ENCODE measurements around the gene EIPR1. TPM values are rescaled to one million over a fixed set of nuclear protein-coding genes. Genes with fewer than 3 reads are reported as not detected.

EIPR1 gene
- total RNA-seq, 1 donor from 2014 or later, result 52.9 TPM

DNA sequence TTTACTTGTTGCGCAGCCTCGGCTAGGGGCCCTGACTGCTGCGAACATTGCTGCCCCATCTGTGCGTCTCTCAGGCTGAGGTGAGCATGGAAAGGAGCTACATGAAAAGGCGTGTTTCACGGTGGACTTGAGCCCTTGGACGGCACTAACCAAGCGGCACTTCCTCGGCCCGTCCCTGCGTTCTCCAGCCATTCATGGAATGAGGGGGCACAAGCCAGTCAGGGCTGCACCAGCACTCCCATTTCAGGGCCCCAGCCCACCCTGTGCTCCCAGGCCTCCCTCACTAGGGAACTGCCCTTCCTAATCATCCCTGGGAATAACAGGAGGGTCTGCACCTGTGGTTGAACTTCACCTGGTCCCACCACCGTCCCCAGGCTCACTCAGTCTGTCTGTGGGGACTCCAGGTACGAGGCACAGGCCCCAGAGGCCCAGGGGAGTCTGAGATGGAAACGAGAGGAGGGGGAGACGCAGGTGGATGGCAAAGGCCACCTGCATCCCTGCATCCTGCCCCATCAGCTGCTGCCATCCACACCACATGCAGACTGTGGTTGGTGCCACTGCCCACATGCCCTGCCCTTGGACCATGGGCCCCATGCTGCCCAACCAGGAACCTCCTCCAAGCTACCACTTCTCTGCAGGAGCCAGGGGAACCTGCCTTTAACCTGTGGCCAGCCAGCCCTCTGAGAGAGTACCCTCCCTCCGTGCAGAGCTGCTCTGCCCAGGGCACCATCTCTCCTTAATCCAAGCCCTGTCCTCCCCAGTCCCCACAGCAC lies 99.7 kb downstream of the EIPR1 start:
- DNase-seq (ENCODE audit: low read depth), result no peak

DNA sequence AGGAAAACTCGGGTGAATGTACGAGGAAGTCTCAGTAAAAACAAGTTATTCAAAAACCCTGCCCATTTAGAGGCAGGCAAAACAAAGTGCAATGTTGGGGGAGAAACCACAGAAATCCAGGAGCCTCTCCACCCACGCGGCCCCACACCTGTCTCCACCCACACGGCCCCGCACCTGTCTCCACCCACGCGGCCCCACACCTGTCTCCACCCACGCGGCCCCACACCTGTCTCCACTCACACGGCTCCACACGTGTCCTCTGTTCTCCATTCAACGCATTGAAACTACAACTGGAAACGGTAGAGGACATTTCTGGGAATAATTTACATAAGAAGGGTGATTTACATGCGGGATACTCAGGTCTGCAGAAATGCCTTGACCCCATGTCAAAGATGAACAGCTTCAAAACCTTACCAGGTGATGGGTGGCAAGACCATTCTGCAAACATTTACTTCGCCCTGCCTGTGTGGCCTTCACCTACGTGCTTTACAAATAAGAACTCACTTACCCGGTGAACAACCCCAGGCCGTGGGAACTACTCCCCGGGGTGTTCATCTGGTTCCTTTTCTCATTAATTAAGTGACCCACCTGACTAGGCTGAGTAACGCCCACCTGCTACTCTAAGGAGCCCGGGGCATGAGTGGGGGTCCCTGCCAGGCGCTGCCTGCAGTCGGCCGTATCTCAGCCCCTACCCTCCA lies 100.4 kb downstream of the EIPR1 start:
- no peak for DNase-seq (ENCODE audit: low read depth)

DNA sequence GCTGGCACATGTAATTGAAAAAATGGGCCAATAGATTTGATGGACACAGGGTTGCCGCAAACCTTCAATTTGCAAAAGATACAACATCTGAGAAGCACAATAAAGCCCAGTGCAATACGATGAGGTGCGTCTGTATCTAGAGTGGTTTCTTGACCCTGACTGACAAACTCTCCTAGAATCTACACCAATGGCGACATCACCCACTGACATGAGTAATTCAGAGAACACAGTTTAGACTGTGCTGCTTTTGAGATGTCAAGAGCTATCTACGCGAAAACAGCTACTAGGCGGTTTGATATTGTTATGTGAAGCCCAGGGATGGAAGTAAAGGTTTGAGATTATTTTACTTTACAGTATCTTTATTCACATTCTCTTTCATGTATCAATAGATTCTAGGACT lies 104.9 kb downstream of the EIPR1 start:
- no peak for DNase-seq (ENCODE audit: low read depth)

DNA sequence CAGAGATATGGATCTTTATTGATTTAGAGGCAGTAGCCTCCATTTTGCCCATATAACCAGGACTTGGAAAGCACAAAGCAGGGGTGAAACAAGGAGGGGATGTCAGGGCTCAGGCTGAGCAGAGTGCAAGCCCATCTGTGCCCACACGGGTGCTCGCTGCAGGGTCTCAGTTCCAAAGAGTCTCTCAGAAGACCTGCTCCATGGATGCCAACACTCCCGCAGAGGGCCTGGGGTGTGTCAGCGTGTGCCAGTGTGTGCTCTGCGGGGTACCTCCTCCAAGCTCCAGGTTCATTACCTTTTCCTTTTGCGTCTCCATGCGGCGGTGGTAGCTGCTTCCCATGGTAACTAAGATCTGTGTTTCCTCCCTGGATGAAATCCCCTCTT lies 107.5 kb downstream of the EIPR1 start:
- DNase-seq (ENCODE audit: low read depth), result no peak

DNA sequence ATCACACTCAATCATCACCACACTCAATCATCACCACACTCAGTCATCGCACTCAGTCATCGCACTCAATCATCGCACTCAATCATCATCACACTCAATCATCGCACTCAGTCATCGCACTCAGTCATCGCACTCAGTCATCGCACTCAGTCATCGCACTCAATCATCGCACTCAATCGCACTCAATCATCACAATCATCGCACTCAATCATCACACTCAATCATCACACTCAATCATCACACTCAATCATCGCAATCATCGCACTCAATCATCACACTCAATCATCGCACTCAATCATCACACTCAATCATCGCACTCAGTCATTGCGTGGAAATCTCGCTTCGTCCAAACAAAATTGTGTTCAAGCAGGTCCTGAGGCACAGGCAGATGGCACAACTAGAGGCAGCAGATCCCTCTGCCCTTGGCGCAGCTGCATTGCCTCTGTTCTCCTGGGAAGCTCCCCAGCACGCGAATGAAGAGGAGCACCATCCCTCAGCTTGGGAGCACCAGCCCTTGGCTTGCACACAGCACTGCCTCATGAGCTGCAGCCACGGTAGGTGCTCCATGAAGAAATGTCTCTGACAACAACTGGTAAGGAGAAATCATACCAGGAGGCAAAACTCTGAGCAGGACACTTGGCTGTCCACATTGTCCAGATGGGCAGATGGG lies 108.1 kb downstream of the EIPR1 start:
- DNase-seq (ENCODE audit: low read depth), result no peak

DNA sequence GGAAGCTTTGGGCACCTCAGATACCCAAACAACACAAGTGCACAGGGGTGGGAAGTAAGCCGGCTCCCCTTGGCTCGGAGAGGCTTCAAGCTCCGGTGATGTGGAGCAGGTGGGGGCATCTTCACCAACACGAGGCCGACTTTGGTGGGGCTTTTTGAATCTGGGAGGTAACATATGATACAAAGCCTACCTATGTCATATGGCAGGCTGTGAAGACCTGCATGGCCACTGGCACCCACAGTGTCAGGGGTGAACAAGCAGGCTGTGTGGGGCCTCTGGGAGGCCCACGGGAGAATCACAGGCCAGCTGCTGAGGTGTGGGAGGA lies 109.0 kb downstream of the EIPR1 start:
- DNase-seq (ENCODE audit: low read depth), result no peak

DNA sequence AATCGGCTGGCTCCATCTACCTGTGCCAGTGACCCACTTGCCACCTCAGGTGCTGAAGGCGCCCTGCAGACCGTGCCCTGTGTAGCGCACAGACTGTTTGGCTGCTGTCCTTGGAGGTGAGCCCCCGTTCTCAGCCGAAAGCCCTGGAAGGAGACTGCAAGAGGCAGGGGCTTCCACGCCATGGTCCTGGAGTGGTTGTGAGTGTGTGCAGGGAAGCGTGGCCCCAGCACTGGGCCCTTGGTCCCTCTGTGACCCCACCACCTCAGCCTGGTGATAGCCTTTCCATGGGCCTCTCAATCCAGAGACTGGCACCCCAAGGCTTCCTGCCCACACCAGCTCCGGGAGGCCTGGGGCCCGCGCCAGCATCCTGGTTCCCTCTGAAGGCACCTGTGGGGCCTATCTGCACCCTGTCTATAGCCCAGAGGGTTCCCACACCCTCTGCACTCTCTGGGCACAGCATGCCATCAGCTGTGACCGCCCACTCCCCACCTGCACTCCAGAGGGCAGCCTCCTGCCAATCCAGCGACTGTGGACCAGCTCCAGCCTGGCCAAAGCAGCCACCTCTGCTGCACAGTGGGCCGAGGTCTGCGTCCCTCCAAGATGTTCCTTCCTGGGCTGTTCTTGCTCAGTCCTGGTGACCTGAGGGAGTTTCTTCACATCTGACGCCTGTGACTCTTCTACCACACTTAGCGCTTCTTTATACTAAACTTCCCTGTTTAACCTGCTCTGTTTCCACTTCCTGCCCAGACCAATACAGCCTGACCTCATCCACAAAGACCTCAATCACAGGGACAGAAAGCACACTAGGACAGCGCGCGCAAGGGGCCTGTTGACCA lies 109.5 kb downstream of the EIPR1 start:
- no peak for DNase-seq (ENCODE audit: low read depth)

DNA sequence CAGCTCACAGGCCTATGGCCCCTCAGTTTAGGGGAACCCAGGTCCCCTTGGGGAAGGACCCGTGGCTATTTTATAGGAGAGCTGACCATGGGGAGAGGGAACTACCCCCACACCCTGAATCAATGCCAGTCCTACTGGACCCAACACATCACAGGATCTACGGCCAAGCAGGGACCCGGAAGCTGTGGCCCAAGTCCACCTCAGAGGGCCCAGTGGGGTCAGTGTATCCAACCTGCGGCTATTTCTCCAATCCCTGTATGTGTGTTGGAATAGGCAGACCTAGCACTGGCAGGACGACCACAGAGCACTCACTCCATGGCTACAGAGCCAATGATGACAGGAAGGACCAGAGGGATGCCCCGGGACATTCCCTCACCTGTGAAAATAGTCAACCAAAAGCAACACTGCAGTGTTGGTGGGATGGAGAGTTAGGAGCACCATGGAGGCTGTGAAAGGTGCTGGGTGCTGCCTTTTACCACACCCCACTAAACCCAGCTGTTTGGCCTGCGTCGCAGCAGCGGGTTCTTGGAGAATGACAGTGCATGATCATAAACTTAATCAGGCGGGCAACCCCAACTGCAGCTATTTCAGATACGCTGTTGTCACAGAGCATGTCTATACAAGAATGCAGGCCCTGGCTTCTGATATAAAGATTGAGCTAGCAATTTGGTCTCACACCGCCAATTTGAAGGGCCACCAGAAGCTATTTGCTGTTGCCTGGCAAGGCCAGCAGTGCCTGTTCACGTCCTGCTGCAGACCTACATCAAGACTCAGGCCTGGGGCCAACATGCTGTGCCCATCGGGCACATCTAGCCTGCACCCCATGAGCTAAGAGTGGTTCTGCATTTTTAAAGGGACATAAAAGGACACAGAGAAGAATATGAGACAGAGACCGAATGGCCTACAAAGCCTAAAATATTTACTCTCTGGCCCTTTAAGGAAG lies 110.4 kb downstream of the EIPR1 start:
- no peak for DNase-seq (ENCODE audit: low read depth)

DNA sequence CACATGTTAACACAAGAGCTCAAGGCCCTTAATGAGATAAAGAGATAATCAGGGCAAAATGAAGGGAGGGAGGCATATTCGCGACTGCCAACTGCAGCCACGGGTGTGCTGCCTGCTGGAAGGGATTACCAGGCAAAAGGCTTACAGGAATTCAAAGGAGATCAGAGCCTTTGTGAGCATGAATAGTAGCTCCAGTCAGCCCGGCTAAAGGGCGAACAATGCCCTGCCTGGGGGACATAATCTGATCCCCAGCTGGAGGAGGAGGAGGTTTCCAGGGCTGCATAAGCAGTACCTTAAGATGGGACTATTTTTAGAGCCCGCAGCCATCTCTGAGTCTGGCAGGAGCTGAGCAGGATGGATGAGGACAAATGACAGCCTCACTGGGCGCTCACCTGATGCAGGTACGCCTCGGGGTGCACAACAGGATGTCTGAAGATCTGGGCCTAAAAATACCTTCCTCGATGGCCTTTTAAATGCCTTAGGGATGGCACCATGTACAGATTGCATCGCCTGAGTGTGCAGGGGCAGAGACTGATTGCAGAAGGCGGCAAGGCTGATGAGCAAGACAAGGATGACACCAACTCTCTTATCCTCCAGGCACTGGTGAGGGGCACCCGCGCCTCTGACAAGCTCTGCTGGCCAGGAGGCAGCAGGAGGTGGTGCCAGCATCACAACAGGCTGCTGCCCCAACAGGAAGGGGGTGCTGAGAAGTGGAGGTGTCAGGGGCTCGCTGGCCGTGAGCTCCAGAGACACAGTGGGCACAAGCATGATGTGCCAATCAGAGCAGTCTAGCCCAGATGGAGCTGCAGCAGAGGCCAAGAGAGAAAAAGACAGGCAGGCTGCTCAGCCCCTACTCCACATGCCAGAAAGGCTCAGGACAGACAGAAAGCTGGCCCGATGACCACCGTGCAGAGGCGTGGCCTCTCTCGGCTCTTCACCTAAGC lies 111.4 kb downstream of the EIPR1 start:
- DNase-seq (ENCODE audit: low read depth), result no peak

DNA sequence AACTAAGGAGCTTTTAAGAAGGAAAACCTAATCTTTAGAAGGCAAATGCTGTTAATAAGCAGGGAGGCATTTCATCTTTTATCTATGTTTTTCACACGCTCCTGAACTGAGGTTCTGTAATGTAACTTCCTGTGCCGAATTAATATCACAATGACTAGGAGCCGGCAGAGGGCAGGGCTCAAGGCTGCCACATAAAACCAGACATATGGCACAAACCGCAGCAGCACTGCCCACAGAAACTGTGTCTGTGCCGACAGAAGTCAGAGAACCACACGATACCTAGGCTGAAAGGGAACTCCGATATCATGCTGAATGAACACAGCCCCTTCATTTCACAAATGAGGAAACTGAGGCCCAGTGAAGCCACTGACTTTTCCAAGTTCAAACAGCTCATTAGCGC lies 112.1 kb downstream of the EIPR1 start:
- DNase-seq (ENCODE audit: low read depth), result no peak

DNA sequence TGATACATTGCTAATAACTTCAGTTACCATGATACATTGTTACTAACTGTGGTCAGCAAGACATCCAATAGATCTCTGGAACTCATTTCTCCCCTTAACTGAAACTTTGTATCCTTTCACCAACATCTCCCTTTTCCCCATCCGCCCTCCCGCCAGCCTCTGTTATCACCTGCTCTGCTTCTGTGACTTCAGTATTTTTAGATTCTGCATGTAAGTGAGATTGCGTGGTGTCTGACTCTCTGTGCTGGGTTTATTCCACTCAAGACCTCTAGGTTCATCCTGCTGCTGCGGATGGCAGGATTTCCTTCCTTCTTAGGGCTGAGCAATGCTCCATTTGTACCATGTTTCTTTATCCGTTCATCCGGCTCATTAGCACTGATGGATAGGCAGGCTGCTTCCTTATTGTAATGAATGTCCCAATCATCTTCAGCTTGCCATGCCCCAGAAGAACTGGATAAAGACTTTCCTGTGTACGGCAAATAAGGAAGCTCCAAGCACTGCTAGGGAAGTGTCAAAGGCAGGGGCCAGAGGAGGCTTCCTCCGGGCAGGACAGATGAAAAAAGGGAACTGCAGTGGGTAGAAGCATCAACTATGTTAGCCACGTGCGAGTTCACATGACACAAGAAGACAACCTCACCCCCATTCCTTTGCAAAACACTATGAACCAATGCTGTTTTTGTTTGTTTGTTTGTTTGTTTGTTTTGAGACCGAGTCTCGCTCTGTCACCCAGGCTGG lies 113.4 kb downstream of the EIPR1 start:
- DNase-seq (ENCODE audit: low read depth), result peak; percentile 11

DNA sequence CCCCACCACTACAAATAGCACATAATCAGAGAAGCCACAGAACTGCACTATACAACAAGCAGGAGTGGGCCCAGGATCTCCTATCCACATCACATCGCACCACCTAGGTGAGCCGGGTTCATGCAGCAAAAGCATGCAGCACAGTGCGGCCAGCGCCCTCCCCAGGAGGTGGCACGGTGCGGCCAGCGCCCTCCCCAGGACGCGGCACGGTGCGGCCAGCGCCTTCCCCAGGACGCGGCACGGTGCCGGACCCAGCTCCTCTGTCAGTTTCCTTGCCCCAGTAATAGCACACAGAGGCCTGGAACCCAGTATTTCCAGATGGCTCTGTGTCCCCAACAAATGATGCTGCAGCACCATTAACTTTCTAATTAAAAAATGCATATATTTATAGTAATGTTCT lies 114.1 kb downstream of the EIPR1 start:
- DNase-seq (ENCODE audit: low read depth), result no peak

DNA sequence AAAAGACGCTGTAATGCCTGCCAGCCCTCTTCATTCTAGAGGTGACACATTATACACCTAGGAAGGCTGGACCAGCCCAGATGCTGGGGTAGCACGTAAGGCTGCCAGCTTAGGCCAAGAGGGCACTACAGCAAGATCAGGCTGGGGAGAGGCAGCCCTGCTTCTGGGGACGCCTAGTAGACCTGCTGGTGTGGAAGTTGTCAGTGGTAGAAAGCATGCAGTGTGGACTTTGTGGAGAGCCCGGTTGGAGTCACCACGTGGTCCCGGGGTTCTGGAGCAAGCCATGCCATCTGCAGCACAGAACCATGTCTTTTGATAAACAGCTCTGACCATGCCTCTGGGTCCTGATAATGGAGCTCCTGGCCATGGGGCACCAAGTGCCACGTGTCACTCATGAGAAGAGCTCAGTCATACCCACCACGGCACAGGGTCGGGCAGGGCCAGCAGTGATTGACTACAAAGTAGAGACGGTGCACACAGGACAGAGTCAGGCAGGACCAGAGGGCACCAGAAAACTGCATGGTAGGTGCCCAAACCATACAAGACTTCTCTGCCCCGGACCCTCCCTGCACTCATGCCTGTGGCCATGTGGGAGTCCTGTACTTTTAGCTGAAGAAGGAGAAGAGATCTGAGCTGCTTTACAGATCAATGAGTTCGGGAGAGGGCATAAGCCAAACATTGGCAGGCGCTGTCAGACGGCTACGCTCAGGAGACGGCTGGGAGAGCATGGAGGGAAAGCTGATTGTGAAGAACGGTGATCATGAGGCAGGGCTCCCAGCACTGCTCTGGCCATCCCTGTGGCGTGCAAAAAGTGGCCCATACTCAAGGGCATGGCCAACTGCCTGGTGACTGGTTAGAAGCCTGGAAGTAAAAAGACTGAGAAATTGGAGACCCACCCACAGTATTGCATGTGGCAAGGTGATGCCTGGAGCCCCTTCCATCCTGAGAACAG lies 114.9 kb downstream of the EIPR1 start:
- no peak for DNase-seq (ENCODE audit: low read depth)

DNA sequence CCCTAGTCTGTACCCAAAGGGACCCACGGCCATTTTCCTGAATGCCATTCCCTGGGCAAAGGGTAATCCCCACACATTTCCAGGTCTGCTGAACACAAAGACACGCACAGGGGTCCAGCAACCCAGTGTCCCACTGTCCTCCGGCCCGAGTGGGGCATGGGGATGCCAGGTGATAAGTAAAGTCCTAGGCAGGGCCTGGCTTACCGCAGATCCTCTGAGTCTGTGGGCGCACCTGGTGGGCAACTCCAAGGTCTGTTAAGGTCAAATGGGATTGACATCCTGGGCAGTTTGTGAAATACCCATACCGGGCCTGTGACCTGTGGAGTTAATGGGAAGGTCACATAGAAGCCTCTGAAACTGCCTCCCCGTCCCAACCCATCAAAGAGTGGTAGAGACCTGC lies 116.1 kb downstream of the EIPR1 start:
- DNase-seq (ENCODE audit: low read depth), result no peak

DNA sequence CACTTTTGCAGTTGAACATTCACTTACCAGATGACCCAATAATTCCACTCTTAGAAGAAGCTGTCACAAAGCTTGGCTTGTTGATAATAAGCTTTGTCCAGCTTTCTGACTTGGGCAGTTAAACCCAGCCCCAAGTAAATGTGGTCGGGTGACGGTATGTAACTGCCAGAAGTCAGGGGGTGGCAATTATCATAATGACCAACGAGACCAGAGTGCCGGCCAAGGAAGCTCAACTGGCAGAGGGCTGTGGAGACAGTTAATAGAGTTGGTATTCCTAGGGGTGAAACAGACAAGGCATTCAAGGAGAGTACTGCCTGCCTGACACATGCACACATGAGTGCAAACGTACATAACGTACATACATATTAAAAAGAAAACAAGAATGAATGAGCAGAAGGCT lies 116.7 kb downstream of the EIPR1 start:
- DNase-seq (ENCODE audit: low read depth), result peak; percentile 25

DNA sequence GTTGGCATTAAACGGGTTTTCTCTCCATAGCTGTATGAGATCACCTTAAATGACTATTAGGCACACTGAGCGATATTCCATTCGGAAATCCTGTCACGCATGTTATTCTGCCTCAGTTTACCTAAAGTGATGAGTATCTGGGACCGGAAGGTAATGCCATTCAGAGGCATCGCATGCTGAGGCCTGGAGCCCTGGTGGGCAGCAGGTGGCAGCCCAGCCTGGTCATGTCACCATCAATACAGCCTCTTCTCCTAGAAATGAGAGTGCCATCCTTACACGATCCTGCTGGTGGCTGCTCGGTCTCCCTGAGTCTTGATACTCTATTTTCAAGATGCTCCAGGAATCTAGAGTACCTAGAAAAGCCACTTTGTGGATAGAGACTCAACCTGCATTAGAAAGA lies 119.8 kb downstream of the EIPR1 start:
- no peak for DNase-seq (ENCODE audit: low read depth)

DNA sequence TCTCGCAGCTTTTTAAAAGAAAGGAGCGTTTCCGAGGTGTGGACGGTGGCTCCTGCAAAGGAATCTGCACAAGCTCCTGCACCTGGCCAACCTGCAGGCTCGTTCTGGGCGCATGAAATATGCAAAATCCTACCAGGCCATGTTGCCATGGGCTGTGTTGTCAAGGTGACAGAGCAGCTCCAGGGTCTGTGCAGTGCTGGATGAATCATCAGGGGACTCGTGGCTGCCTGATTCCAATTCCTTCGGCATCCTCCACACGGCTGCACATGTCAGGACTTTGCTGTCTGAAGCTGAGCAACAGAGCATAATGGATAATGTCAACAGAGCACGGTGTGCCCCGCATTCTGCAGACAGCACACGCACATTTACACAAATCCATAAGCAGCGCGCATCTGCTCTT lies 120.5 kb downstream of the EIPR1 start:
- DNase-seq (ENCODE audit: low read depth), result no peak

DNA sequence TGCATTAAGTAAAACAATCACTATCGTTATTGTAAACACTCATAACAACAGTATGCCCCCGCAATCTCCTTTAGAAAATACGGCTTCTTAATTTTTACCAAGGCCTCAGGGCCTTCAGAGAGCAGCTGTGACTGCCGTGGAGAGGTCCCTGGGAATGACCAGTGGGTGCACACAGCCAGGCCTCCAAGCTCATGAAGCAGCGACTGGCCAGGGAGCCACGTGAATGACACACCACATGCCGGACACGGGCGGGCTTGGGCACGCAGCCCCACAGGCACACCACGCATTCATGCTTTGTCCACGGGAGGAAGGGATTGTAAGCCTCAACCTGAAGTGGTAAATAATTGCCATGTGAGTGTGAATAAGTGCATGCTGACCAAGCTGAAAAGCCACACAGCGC lies 121.0 kb downstream of the EIPR1 start:
- DNase-seq (ENCODE audit: low read depth), result no peak

Measured in myocyte (in vitro differentiated cells).